NB4 (cell line): ENCODE measurements around the gene UBE2A.

ENCODE experiments used
- DNase-seq: peaks from one replicate; pipeline ENCODE4 v3.0.0; 2010; ENCODE audit warnings: low read depth
- H3K4me3 ChIP-seq: one replicate; pipeline ENCODE4 v1.5.1; 2011; ENCODE audit warnings: mild to moderate bottlenecking, low read depth, low read length, moderate library complexity
- CTCF ChIP-seq: IDR thresholded peaks from one replicate; pipeline ENCODE4 v1.5.1; 2012; ENCODE audit warnings: low read depth, low read length
- MAX ChIP-seq: IDR thresholded peaks from 2 replicates; pipeline ENCODE4 v1.6.1; 2011; ENCODE audit warnings: low read depth, low read length
- MYC ChIP-seq: IDR thresholded peaks from 2 replicates; pipeline ENCODE4 v1.6.1; 2011; ENCODE audit warnings: low read depth, low read length
- POLR2A ChIP-seq: IDR thresholded peaks from 2 replicates; pipeline ENCODE4 v1.6.1; 2011; ENCODE audit warnings: mild to moderate bottlenecking; ENCODE audit not compliant: insufficient read length; ENCODE audit errors: extremely low read depth

Gene UBE2A

GRCh38 chrX:119605464-119606279 lies 31.3 kb downstream of the UBE2A start:
- peak overlapping the region; percentile 86 for H3K4me3 ChIP-seq
- peak; percentile 69 for DNase-seq
- no peak for TF ChIP-seq CTCF
- TF ChIP-seq MAX: no peak
- no peak for TF ChIP-seq MYC
- TF ChIP-seq POLR2A: no peak

- peak; percentile 92 for DNase-seq
These were observed 32.1 kb downstream of the UBE2A start, which contains the start of gene NKRF for GRCh38 chrX:119606280-119607017. Gene NKRF, minus strand, starts transcription at chrX:119606424.

GRCh38 chrX:119607018-119607389 lies 32.6 kb downstream of the UBE2A start:
- TF ChIP-seq CTCF: no peak
- no peak for TF ChIP-seq POLR2A
- no peak for TF ChIP-seq MYC
- TF ChIP-seq MAX: no peak
- DNase-seq: no peak
- H3K4me3 ChIP-seq: peak overlapping the region; percentile 86

More at GRCh38 chrX:119606280-119607017, 32.1 kb downstream of the UBE2A start, which contains the start of gene NKRF:
- TF ChIP-seq CTCF: no peak
- TF ChIP-seq MYC: peak; percentile 93
- peak; percentile 82 for TF ChIP-seq MAX
- peak; percentile 96 for TF ChIP-seq POLR2A
- H3K4me3 ChIP-seq: peak within 1 kb of the TSS; percentile 86

GRCh38 chrX:119614776-119615175 lies 40.4 kb downstream of the UBE2A start:
- TF ChIP-seq CTCF: no peak
- DNase-seq: no peak

GRCh38 chrX:119617517-119618164 lies 43.3 kb downstream of the UBE2A start:
- DNase-seq: no peak
- TF ChIP-seq CTCF (no peak), POLR2A (no peak), MYC (no peak)
- H3K4me3 ChIP-seq: no peak overlapping the region

More at GRCh38 chrX:119614776-119615175, 40.4 kb downstream of the UBE2A start:
- no peak overlapping the region for H3K4me3 ChIP-seq
